Loucy (cell line): ENCODE measurements around the gene REXO2.

Source experiments
- H2AFZ ChIP-seq: fragments of 200-600 bp; sonication (generic); 2 replicates; pipeline ENCODE4 v1.6.0; 2016; ENCODE audit warnings: antibody characterized with exemption, mild to moderate bottlenecking, low read length, moderate library complexity
- H3F3A ChIP-seq: fragments of 200-600 bp; 2 replicates; pipeline ENCODE4 v1.6.0; 2016; ENCODE audit warnings: antibody characterized with exemption, low read depth, mild to moderate bottlenecking
- H3K27me3 ChIP-seq: fragments of 200-600 bp; sonication (generic); 2 replicates; pipeline ENCODE4 v1.6.1; 2014; ENCODE audit warnings: low read length, mild to moderate bottlenecking; ENCODE audit not compliant: insufficient read depth, poor library complexity, severe bottlenecking
- H3K36me3 ChIP-seq: fragments of 200-600 bp; sonication (generic); 2 replicates; pipeline ENCODE4 v1.6.1; 2016; ENCODE audit warnings: low read length; ENCODE audit not compliant: insufficient read depth
- H3K4me1 ChIP-seq: fragments of 200-600 bp; sonication (generic); 2 replicates; pipeline ENCODE4 v1.5.1; 2014; ENCODE audit warnings: low read length, mild to moderate bottlenecking; ENCODE audit not compliant: insufficient read depth, poor library complexity, severe bottlenecking
- H3K4me2 ChIP-seq: fragments of 200-600 bp; sonication (generic); 2 replicates; pipeline ENCODE4 v1.6.0; 2014; ENCODE audit warnings: antibody characterized with exemption, low read length, low read depth, mild to moderate bottlenecking; ENCODE audit not compliant: poor library complexity, severe bottlenecking
- H3K4me3 ChIP-seq: fragments of 200-600 bp; sonication (generic); 2 replicates; pipeline ENCODE4 v1.5.1; 2014; ENCODE audit warnings: low read length, mild to moderate bottlenecking, mixed read lengths; ENCODE audit not compliant: poor library complexity, severe bottlenecking
- H3K79me2 ChIP-seq: fragments of 200-600 bp; sonication (generic); 2 replicates; pipeline ENCODE4 v1.6.1; 2014; ENCODE audit warnings: low read length; ENCODE audit not compliant: insufficient read depth
- H3K9ac ChIP-seq: fragments of 200-600 bp; sonication (generic); 2 replicates; pipeline ENCODE4 v1.6.0; 2014; ENCODE audit warnings: mild to moderate bottlenecking, low read depth, low read length, moderate library complexity; ENCODE audit not compliant: poor library complexity, severe bottlenecking
- H3K9me2 ChIP-seq: fragments of 200-600 bp; sonication (generic); replicated peaks from 2 replicates; pipeline ENCODE4 v1.6.1; 2016; ENCODE audit warnings: low read depth, low read length, mixed read lengths
- H3K9me3 ChIP-seq: fragments of 200-600 bp; sonication (generic); 2 replicates; pipeline ENCODE4 v1.6.1; 2014; ENCODE audit warnings: mild to moderate bottlenecking, antibody characterized with exemption, low read length, low read depth; ENCODE audit not compliant: insufficient read depth
- H4K20me1 ChIP-seq: fragments of 200-600 bp; sonication (generic); 2 replicates; pipeline ENCODE4 v1.6.0; 2014; ENCODE audit warnings: antibody characterized with exemption, low read length, mild to moderate bottlenecking; ENCODE audit not compliant: insufficient read depth, poor library complexity, severe bottlenecking
- EZH2phosphoT487 ChIP-seq: fragments of 200-600 bp; IDR thresholded peaks from 2 replicates; pipeline ENCODE4 v1.6.1; 2018; ENCODE audit warnings: antibody characterized with exemption, mild to moderate bottlenecking, moderate library complexity, borderline replicate concordance
- TF ChIP-seq, protein P1 (sequence below): fragments of 200-600 bp; sonication (generic); conservative IDR thresholded peaks from 2 replicates; pipeline ENCODE4 v1.5.1; 2014; ENCODE audit warnings: mild to moderate bottlenecking, antibody characterized with exemption, low read length

The REXO2 gene

DNA sequence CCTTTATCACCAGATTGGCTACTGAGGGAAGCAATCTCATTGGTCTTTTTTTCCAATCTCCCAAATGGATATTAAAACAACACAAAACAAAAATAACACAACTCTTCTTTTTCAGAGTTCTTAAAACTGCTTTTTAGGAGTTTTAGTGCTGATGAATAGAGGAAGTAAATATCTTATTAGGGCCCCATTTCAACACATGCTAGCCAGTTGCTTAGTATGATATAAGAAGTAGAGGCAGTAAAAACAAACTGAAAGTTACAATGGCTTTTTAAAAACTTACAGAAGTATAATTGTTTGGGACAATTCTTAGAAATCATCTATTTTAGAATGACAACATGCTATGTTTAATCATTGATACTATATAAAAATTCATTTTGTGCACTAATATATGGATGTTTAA is 42.4 kb upstream of the REXO2 start:
- peaks cover 32% of the 10 kb centered on the region for H3K4me1 ChIP-seq
- H3K79me2 ChIP-seq = peaks cover 34% of the 10 kb centered on the region
- H4K20me1 ChIP-seq = peaks cover 14% of the 10 kb centered on the region
- H3F3A ChIP-seq = peaks cover 3% of the 10 kb centered on the region; the same call in 1 of the 2 replicates
- no peak for TF ChIP-seq EZH2phosphoT487
- TF ChIP-seq, protein P1, sequence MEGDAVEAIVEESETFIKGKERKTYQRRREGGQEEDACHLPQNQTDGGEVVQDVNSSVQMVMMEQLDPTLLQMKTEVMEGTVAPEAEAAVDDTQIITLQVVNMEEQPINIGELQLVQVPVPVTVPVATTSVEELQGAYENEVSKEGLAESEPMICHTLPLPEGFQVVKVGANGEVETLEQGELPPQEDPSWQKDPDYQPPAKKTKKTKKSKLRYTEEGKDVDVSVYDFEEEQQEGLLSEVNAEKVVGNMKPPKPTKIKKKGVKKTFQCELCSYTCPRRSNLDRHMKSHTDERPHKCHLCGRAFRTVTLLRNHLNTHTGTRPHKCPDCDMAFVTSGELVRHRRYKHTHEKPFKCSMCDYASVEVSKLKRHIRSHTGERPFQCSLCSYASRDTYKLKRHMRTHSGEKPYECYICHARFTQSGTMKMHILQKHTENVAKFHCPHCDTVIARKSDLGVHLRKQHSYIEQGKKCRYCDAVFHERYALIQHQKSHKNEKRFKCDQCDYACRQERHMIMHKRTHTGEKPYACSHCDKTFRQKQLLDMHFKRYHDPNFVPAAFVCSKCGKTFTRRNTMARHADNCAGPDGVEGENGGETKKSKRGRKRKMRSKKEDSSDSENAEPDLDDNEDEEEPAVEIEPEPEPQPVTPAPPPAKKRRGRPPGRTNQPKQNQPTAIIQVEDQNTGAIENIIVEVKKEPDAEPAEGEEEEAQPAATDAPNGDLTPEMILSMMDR = no peak
- no peak overlapping the region for H2AFZ ChIP-seq
- H3K4me2 ChIP-seq = peak overlapping the region; percentile 31
- no peaks in the 10 kb centered on the region for H3K36me3 ChIP-seq
- H3K9me3 ChIP-seq = no peaks in the 10 kb centered on the region
- H3K4me3 ChIP-seq = no peak overlapping the region
- H3K9me2 ChIP-seq = no peaks in the 10 kb centered on the region
- H3K9ac ChIP-seq = no peak overlapping the region
- H3K27me3 ChIP-seq = no peaks in the 10 kb centered on the region

DNA sequence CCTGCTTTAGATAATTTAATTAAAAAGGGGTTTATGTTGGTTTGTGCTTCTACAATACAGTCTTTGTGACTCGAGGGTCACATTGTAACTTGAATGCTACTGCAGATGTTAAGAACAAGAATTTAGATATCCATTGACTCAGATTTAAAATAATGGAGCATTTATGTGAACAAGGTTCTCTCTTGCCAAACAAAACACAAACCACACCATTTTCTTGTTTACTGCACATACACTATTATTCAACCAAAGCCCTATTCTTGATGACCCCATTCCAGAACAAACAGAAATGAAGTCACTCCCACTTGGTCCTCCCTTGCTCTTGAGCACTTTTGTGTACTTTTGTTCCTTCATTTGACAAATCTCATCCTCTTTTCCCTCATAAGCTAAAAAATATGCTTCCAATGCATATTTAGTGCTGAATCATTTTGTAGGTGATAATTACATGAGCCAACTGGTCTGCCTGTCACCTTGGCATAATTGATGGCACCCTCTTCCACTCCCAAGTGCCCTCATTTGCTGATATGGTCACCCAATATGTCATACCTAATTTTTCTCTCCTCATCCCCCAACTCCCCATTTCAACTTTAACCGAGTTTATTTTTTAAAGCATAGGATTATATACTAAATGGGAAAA is 41.8 kb upstream of the REXO2 start:
- H4K20me1 ChIP-seq = peaks cover 18% of the 10 kb centered on the region
- H3K4me1 ChIP-seq = peaks cover 35% of the 10 kb centered on the region
- H3K4me2 ChIP-seq = peak overlapping the region; percentile 91
- TF ChIP-seq, protein P1 = no peak
- TF ChIP-seq EZH2phosphoT487 = no peak
- H2AFZ ChIP-seq = no peak overlapping the region
- no peaks in the 10 kb centered on the region for H3K36me3 ChIP-seq
- H3F3A ChIP-seq = peaks cover 3% of the 10 kb centered on the region; the same call in 1 of the 2 replicates
- peak overlapping the region; percentile 97 for H3K9ac ChIP-seq
- peaks cover 40% of the 10 kb centered on the region for H3K79me2 ChIP-seq
- no peak overlapping the region for H3K4me3 ChIP-seq
- H3K27me3 ChIP-seq = no peaks in the 10 kb centered on the region
- H3K9me2 ChIP-seq = no peaks in the 10 kb centered on the region
- no peaks in the 10 kb centered on the region for H3K9me3 ChIP-seq

DNA sequence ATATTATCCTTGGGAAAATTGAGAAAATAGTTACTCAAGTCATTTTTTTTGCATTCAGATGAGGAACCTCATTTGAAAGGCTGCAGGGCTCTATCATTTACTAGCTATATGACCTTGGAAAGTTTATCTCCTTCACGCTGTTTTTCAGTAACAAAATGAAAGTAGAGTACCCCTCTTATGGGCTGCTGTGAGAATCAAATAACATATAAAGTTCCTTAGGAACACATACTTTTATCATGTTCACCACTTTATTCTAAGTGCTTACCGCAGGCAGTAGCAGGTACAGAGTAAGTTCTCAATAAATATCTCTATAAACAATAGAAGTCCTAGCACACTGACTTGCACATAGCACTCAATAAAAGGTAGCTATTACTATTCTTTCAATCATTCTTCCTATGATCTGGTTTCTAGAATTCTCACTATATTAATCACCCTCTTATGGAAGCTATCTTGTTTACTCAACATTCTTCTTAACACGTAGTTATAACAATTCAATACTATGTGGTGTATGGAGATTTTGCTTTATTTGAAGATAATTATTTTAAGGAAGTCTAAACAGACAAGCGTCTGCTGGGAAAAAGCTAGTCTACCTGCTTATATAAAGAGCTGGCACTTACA is 40.9 kb upstream of the REXO2 start:
- Histone ChIP-seq H3K79me2 (peaks cover 49% of the 10 kb centered on the region), H3K36me3 (no peaks in the 10 kb centered on the region), H3K9ac (peak overlapping the region; percentile 97), H3K9me3 (no peaks in the 10 kb centered on the region), H4K20me1 (peaks cover 27% of the 10 kb centered on the region), H3K9me2 (no peaks in the 10 kb centered on the region), H3K4me1 (peaks cover 44% of the 10 kb centered on the region), H3F3A (peaks cover 3% of the 10 kb centered on the region; the same call in 1 of the 2 replicates), H3K4me2 (peak overlapping the region; percentile 91), H3K4me3 (peak overlapping the region; percentile 93), H3K27me3 (no peaks in the 10 kb centered on the region), H2AFZ (no peak overlapping the region)
- TF ChIP-seq, protein P1 = no peak
- no peak for TF ChIP-seq EZH2phosphoT487
